GM18519 (cell line): ENCODE measurements around the gene TUSC2.

Experiments used
- ATAC-seq: cut with Tn5 transposase; IDR thresholded peaks from one replicate; pipeline ENCODE4 v1.9.1; 2021; ENCODE audit warnings: mild to moderate bottlenecking, moderate library complexity; ENCODE audit not compliant: unreplicated experiment, low FRiP score

The TUSC2 gene

GRCh38 chr3:50355829-50356552 lies 28.0 kb upstream of the TUSC2 start:
- ATAC-seq: no peak

GRCh38 chr3:50354850-50355249 lies 26.8 kb upstream of the TUSC2 start:
- no peak for ATAC-seq

- no peak for ATAC-seq
Measured at GRCh38 chr3:50354186-50354764, 26.3 kb upstream of the TUSC2 start.

- no peak for ATAC-seq
Measured at GRCh38 chr3:50353245-50354004, 25.4 kb upstream of the TUSC2 start.

- no peak for ATAC-seq
Measured at GRCh38 chr3:50352781-50353180, 24.8 kb upstream of the TUSC2 start.

- ATAC-seq: no peak
Measured at GRCh38 chr3:50351323-50351697, 23.3 kb upstream of the TUSC2 start.

GRCh38 chr3:50350527-50351322 lies 22.7 kb upstream of the TUSC2 start, which contains the start of the genes CYB561D2 and NPRL2:
CYB561D2 (plus strand) TSS chr3:50350862; CDS start chr3:50351434, 572 bp downstream.
NPRL2 (minus strand) TSS chr3:50350775; CDS start chr3:50350652, 123 bp downstream.
- peak; percentile 64 for ATAC-seq

- ATAC-seq: no peak
Measured at GRCh38 chr3:50350213-50350526, 22.1 kb upstream of the TUSC2 start.

- ATAC-seq: no peak
Measured at GRCh38 chr3:50347187-50347813, 19.3 kb upstream of the TUSC2 start.

GRCh38 chr3:50345586-50346234 lies 17.7 kb upstream of the TUSC2 start, which contains the start of gene ZMYND10:
ZMYND10 (minus strand) TSS chr3:50345732; CDS start chr3:50345579, 153 bp downstream.
- ATAC-seq: no peak

- ATAC-seq: no peak
Measured at GRCh38 chr3:50345008-50345407, 17.0 kb upstream of the TUSC2 start.

- ATAC-seq: no peak
Measured at GRCh38 chr3:50342813-50343633, 15.0 kb upstream of the TUSC2 start.

GRCh38 chr3:50341996-50342650 lies 14.1 kb upstream of the TUSC2 start:
- no peak for ATAC-seq

- no peak for ATAC-seq
Measured at GRCh38 chr3:50341537-50341936, 13.5 kb upstream of the TUSC2 start.

- no peak for ATAC-seq
Measured at GRCh38 chr3:50340448-50341329, 12.7 kb upstream of the TUSC2 start, which contains the start of gene RASSF1. RASSF1 (minus strand) TSS chr3:50340836; CDS start chr3:50340805, 31 bp downstream.

GRCh38 chr3:50340147-50340447 lies 12.1 kb upstream of the TUSC2 start:
- ATAC-seq: no peak

GRCh38 chr3:50339485-50340146 lies 11.6 kb upstream of the TUSC2 start:
- ATAC-seq: no peak
